GM12892 (cell line): ENCODE data around the gene TK2.

Experiments
- POLR2A ChIP-seq: IDR thresholded peaks from 2 replicates; pipeline ENCODE4 v1.6.1; 2011; ENCODE audit warnings: low read depth, low read length, control low read depth
- POLR2AphosphoS5 ChIP-seq: IDR thresholded peaks from 2 replicates; pipeline ENCODE4 v1.6.1; 2011; ENCODE audit warnings: low read depth, low read length, control low read depth

GRCh38 chr16:66543541-66543940 lies 6.4 kb downstream of the TK2 start:
- TF ChIP-seq POLR2AphosphoS5 (no peak), POLR2A (no peak)
